ENCODE data around the gene NFYC. TPM values are rescaled to one million over a fixed set of nuclear protein-coding genes. Genes with fewer than 3 reads are reported as not detected.

Gene NFYC
- total RNA-seq, 3 donors from 2014 or later: 56.2 to 76.4 (median 70.5) TPM

- ATAC-seq: no peak
- no peaks in the 10 kb centered on the region for H3K4me1 ChIP-seq (ENCODE audit: low read depth)
- no peak overlapping the region for H3K4me3 ChIP-seq
- peaks cover 3% of the 10 kb centered on the region for H3K36me3 ChIP-seq (ENCODE audit: low read depth)
- no peak for DNase-seq
- intact Hi-C loops (cut with DNase I, micrococcal nuclease): no loop called here
- no peaks in the 10 kb centered on the region for H3K9me3 ChIP-seq
- TF ChIP-seq CTCF (IDR thresholded peaks at IDR 0.05): no peak
These were observed 69.5 kb downstream of the NFYC start for GRCh38 chr1:40760984-40761383.

GRCh38 chr1:40762144-40762923, 70.8 kb downstream of the NFYC start:
- DNase-seq (no peak), ATAC-seq (no peak)
- H3K4me1 ChIP-seq (ENCODE audit: low read depth): no peaks in the 10 kb centered on the region
- H3K4me3 ChIP-seq: no peak overlapping the region
- TF ChIP-seq CTCF (IDR thresholded peaks at IDR 0.05): no peak
- peaks cover 6% of the 10 kb centered on the region for H3K36me3 ChIP-seq (ENCODE audit: low read depth)
- H3K9me3 ChIP-seq: no peaks in the 10 kb centered on the region
- intact Hi-C loops (cut with DNase I, micrococcal nuclease): no loop called here

DNA sequence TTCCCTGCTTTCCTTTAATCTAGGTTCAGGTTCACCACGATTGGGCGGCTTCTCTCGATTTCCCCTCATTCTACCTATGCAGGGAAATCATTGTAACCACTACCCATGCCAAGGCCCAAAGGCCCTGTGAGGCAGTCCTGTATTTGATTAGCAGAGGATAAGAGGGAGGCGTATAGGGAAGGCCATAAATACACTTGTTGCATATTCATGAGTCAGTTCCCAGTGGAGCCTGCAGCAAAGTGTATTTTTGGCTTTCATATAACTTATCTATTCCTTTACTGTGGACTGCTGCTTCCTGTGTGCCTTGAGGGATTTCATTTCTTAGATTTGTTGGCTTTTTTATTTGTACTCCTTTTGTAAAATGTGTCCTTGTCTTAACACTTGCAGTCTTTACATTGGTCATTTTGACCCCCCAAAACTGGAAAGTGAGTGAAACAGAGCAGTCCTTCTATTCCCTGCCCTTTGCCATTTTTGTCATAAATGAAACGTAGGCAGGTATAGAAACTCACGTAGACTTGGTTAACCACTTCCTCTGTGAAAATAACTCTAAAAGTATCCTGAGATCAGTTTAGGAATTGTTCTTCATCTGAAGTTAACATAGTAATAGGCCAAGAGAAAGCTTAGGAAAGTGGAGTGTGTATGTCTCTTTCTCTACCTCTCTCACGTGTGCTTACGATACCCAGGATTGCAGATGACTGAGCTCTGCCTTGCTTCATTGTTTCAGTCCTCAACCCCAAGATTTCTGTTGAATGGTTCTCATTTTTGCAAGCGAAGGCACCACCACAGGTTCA, 72.4 kb downstream of the NFYC start:
- intact Hi-C loops (cut with DNase I, micrococcal nuclease): no loop called here
- ATAC-seq: no peak
- Histone ChIP-seq H3K9me3 (no peaks in the 10 kb centered on the region), H3K36me3 (ENCODE audit: low read depth) (peaks cover 3% of the 10 kb centered on the region), H3K4me3 (no peak overlapping the region), H3K4me1 (ENCODE audit: low read depth) (no peaks in the 10 kb centered on the region)
- no peak for DNase-seq
- TF ChIP-seq CTCF (IDR thresholded peaks at IDR 0.05): no peak

DNA sequence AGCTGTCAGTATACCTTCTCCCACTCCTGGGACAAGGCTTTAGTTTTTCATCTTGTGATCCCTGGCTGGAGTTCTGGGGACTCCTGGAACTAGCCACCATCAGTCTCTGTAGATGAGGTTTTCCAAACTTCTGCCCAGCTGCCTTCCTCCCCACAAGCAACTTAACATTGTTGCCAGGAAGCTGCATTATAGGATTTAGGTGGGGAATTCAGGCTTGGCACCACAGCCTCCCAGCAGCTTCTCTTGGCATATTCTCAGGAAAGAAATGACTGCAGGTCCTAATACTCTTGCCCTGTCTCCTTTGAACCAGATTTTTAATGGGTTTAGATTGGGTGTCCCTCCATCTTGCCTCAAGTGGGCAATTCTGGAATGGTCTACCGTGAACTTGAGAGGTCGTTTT, 73.5 kb downstream of the NFYC start:
- no peak for ATAC-seq
- intact Hi-C loops (cut with DNase I, micrococcal nuclease): no loop called here
- Histone ChIP-seq H3K4me3 (no peak overlapping the region), H3K4me1 (ENCODE audit: low read depth) (no peaks in the 10 kb centered on the region), H3K9me3 (no peaks in the 10 kb centered on the region), H3K36me3 (ENCODE audit: low read depth) (peaks cover 3% of the 10 kb centered on the region)
- DNase-seq: no peak
- no peak for TF ChIP-seq CTCF (IDR thresholded peaks at IDR 0.05)

- H3K36me3 ChIP-seq (ENCODE audit: low read depth): peaks cover 7% of the 10 kb centered on the region
- no peak for ATAC-seq
- intact Hi-C loops (cut with DNase I, micrococcal nuclease): no loop called here
These were observed 74.5 kb downstream of the NFYC start for GRCh38 chr1:40766017-40766416.

More at GRCh38 chr1:40766017-40766416, 74.5 kb downstream of the NFYC start:
- no peak overlapping the region for H3K4me3 ChIP-seq
- DNase-seq: no peak
- no peaks in the 10 kb centered on the region for H3K9me3 ChIP-seq
- TF ChIP-seq CTCF (IDR thresholded peaks at IDR 0.05): no peak
- H3K4me1 ChIP-seq (ENCODE audit: low read depth): no peaks in the 10 kb centered on the region
